H9 (cell line): Measurements from ENCODE around the gene REEP3. TPM values are rescaled to one million over a fixed set of nuclear protein-coding genes. Genes with fewer than 3 reads are reported as not detected.

Experiments used
- DNase-seq: peaks from one replicate; pipeline ENCODE4 v3.0.0-alpha.2; 2017
- H2AFZ ChIP-seq: one replicate; pipeline ENCODE4 v1.6.1; 2013; ENCODE audit warnings: mild to moderate bottlenecking, low read length, control low read depth, moderate library complexity
- H2AK5ac ChIP-seq: 2 replicates; pipeline ENCODE4 v1.6.1; 2013; ENCODE audit warnings: low read length, control low read depth, mixed read lengths; ENCODE audit not compliant: insufficient read length
- H2BK120ac ChIP-seq: one replicate; pipeline ENCODE4 v1.6.1; 2013; ENCODE audit warnings: low read depth, mild to moderate bottlenecking, low read length, control low read depth, inconsistent platforms; ENCODE audit not compliant: poor library complexity, severe bottlenecking
- H2BK12ac ChIP-seq: 2 replicates; pipeline ENCODE4 v1.6.1; 2013; ENCODE audit warnings: low read length, control low read depth, mixed read lengths, low read depth; ENCODE audit not compliant: insufficient read length
- H2BK15ac ChIP-seq: 2 replicates; pipeline ENCODE4 v1.6.1; 2013; ENCODE audit warnings: low read depth, low read length, control low read depth
- H2BK20ac ChIP-seq: one replicate; pipeline ENCODE4 v1.6.1; 2013; ENCODE audit warnings: low read depth, mild to moderate bottlenecking, low read length, control low read depth, inconsistent platforms; ENCODE audit not compliant: poor library complexity, severe bottlenecking
- H2BK5ac ChIP-seq: 2 replicates; pipeline ENCODE4 v1.6.1; 2013; ENCODE audit warnings: low read length, control low read depth, mixed read lengths; ENCODE audit not compliant: insufficient read length
- H3K14ac ChIP-seq: 2 replicates; pipeline ENCODE4 v1.6.1; 2013; ENCODE audit warnings: low read length, control low read depth; ENCODE audit not compliant: insufficient read depth
- H3K18ac ChIP-seq: 2 replicates; pipeline ENCODE4 v1.6.1; 2013; ENCODE audit warnings: low read depth, mild to moderate bottlenecking, mixed read lengths, low read length, control low read depth; ENCODE audit not compliant: insufficient read length
- H3K23ac ChIP-seq: 2 replicates; pipeline ENCODE4 v1.6.1; 2013; ENCODE audit warnings: low read length, control low read depth, mixed read lengths, low read depth; ENCODE audit not compliant: insufficient read length
- H3K23me2 ChIP-seq: 2 replicates; pipeline ENCODE4 v1.6.1; 2013; ENCODE audit warnings: low read depth, mild to moderate bottlenecking, mixed read lengths, low read length, control low read depth; ENCODE audit not compliant: insufficient read length, poor library complexity, severe bottlenecking
- H3K27ac ChIP-seq: 2 replicates; pipeline ENCODE4 v1.5.1; 2013; ENCODE audit warnings: low read length, control low read depth, mixed read lengths, low read depth; ENCODE audit not compliant: insufficient read length
- H3K27me3 ChIP-seq: 2 replicates; pipeline ENCODE4 v1.6.1; 2013; ENCODE audit warnings: low read length, control low read depth, inconsistent platforms; ENCODE audit not compliant: insufficient read depth
- H3K4ac ChIP-seq: 2 replicates; pipeline ENCODE4 v1.6.1; 2013; ENCODE audit warnings: low read depth, mild to moderate bottlenecking, control low read depth, inconsistent platforms, low read length, moderate library complexity
- H3K4me1 ChIP-seq: 2 replicates; pipeline ENCODE4 v1.6.1; 2013; ENCODE audit warnings: low read length, control low read depth, inconsistent platforms; ENCODE audit not compliant: insufficient read depth
- H3K4me2 ChIP-seq: 2 replicates; pipeline ENCODE4 v1.6.1; 2013; ENCODE audit warnings: low read length, control low read depth, mixed read lengths; ENCODE audit not compliant: insufficient read length, insufficient read depth
- H3K56ac ChIP-seq: 2 replicates; pipeline ENCODE4 v1.6.1; 2013; ENCODE audit warnings: low read depth, mild to moderate bottlenecking, mixed read lengths, low read length, control low read depth; ENCODE audit not compliant: insufficient read length
- H3K79me1 ChIP-seq: 2 replicates; pipeline ENCODE4 v1.6.1; 2013; ENCODE audit warnings: low read depth, mild to moderate bottlenecking, moderate library complexity, low read length, control low read depth, inconsistent platforms; ENCODE audit not compliant: insufficient read depth, poor library complexity, severe bottlenecking
- H3K79me2 ChIP-seq: 2 replicates; pipeline ENCODE4 v1.6.1; 2013; ENCODE audit warnings: low read length, control low read depth, inconsistent platforms; ENCODE audit not compliant: insufficient read depth
- H3K9ac ChIP-seq: 2 replicates; pipeline ENCODE4 v1.6.1; 2013; ENCODE audit warnings: low read length, control low read depth, mixed read lengths; ENCODE audit not compliant: insufficient read length; ENCODE audit errors: extremely low read depth
- H3K9me3 ChIP-seq: one replicate; pipeline ENCODE4 v1.6.1; 2013; ENCODE audit warnings: low read depth, low read length, inconsistent platforms; ENCODE audit not compliant: control insufficient read depth
- H3T11ph ChIP-seq: one replicate; pipeline ENCODE4 v1.6.1; 2013; ENCODE audit warnings: mild to moderate bottlenecking, low read length, control low read depth, inconsistent platforms
- H4K20me1 ChIP-seq: one replicate; pipeline ENCODE4 v1.6.1; 2013; ENCODE audit not compliant: control insufficient read depth, insufficient read length, insufficient read depth
- H4K5ac ChIP-seq: 2 replicates; pipeline ENCODE4 v1.6.1; 2013; ENCODE audit warnings: low read depth, mild to moderate bottlenecking, mixed read lengths, low read length, control low read depth; ENCODE audit not compliant: insufficient read length
- H4K8ac ChIP-seq: replicated peaks from 2 replicates; pipeline ENCODE4 v1.6.1; 2013; ENCODE audit warnings: low read length, control low read depth, mixed read lengths, low read depth; ENCODE audit not compliant: insufficient read length
- H4K91ac ChIP-seq: 2 replicates; pipeline ENCODE4 v1.6.1; 2013; ENCODE audit warnings: low read depth, mild to moderate bottlenecking, moderate library complexity, mixed read lengths, low read length, control low read depth; ENCODE audit not compliant: insufficient read length
- H3K27ac Mint-ChIP-seq, 3 experiments: 2 replicates in 2 of 3; 3 replicates in 1 of 3; pipeline ENCODE4 v1.8.0; 2020 to 2021; ENCODE audit warnings: mixed read lengths in 3 of 3, mild to moderate bottlenecking in 1 of 3, moderate library complexity in 1 of 3
- H3K27me3 Mint-ChIP-seq: 2 replicates; pipeline ENCODE4 v1.8.0; 2021; ENCODE audit warnings: low read depth, mild to moderate bottlenecking, moderate library complexity, mixed read lengths
- H3K36me3 Mint-ChIP-seq, 3 experiments: 2 replicates in 2 of 3; 3 replicates in 1 of 3; pipeline ENCODE4 v1.8.0; 2020 to 2021; ENCODE audit warnings: low read depth in 3 of 3, mixed read lengths in 3 of 3; ENCODE audit not compliant: insufficient read depth in 1 of 3
- H3K4me1 Mint-ChIP-seq, 2 experiments: 2 replicates each; pipeline ENCODE4 v1.8.0; 2020; ENCODE audit warnings: mixed read lengths in 2 of 2
- H3K4me3 Mint-ChIP-seq, 2 experiments: 2 replicates in 1 of 2; 3 replicates in 1 of 2; pipeline ENCODE4 v1.8.0; 2020 to 2021; ENCODE audit warnings: mild to moderate bottlenecking in 2 of 2, mixed read lengths in 2 of 2, moderate library complexity in 1 of 2
- H3K9me3 Mint-ChIP-seq, 2 experiments: 2 replicates in 1 of 2; 3 replicates in 1 of 2; pipeline ENCODE4 v1.8.0; 2020; ENCODE audit warnings: mild to moderate bottlenecking in 2 of 2, mixed read lengths in 2 of 2, moderate library complexity in 1 of 2
- CTCF ChIP-seq: fragments of 200-600 bp; sonication (generic); conservative IDR thresholded peaks from 3 replicates; pipeline ENCODE4 v1.8.0; 2021; ENCODE audit warnings: antibody characterized with exemption, mild to moderate bottlenecking
- WGBS: extraction: QIAGEN DNeasy Blood & Tissue Kit; methylation state at CpG from one replicate; pipeline ENCODE4 v1.1.7; 2013; ENCODE audit warnings: missing lambda C conversion rate, low lambda C conversion rate, mixed read lengths; ENCODE audit not compliant: insufficient read length; ENCODE audit errors: extremely low coverage; 5-methylcytosine and 5-hydroxymethylcytosine counted together
- total RNA-seq: library from RNA; stranded (reverse); gene quantifications from 2 replicates; pipeline ENCODE4 v1.2.1, GENCODE V29; 2021

REEP3 gene
- total RNA-seq, 1 experiment from 2014 or later = 21.4 TPM

GRCh38 chr10:63646491-63646890 is 125.3 kb downstream of the REEP3 start:
- peaks cover 7 to 10% of the 10 kb centered on the region in 2 experiments; a peak in 3 of 4 replicates for H3K4me1 Mint-ChIP-seq

More at GRCh38 chr10:63646491-63646890, 125.3 kb downstream of the REEP3 start:
- Histone ChIP-seq H2BK12ac (no peak overlapping the region), H2BK15ac (no peak overlapping the region), H4K8ac (no peak overlapping the region), H3K79me2 (no peaks in the 10 kb centered on the region), H2BK20ac (no peak overlapping the region), H3K4me1 (peaks cover 2% of the 10 kb centered on the region; the same call in 1 of the 2 replicates), H2BK120ac (no peak overlapping the region), H3K9me3 (no peaks in the 10 kb centered on the region), H3K23me2 (no peaks in the 10 kb centered on the region), H4K5ac (no peak overlapping the region), H3K18ac (no peak overlapping the region), H4K91ac (no peak overlapping the region), H3K9ac (no peak overlapping the region), H3K23ac (no peak overlapping the region), H2BK5ac (no peak overlapping the region), H3K27me3 (no peaks in the 10 kb centered on the region), H2AK5ac (no peak overlapping the region), H3K56ac (no peak overlapping the region), H3K14ac (no peak overlapping the region), H4K20me1 (no peaks in the 10 kb centered on the region), H2AFZ (no peak overlapping the region), H3K79me1 (no peaks in the 10 kb centered on the region), H3K4me2 (no peak overlapping the region), H3K4ac (no peak overlapping the region), H3T11ph (no peak overlapping the region), H3K27ac (no peak overlapping the region)
- H3K27ac Mint-ChIP-seq = no peak overlapping the region
- TF ChIP-seq CTCF = no peak
- H3K27me3 Mint-ChIP-seq = no peaks in the 10 kb centered on the region
- H3K9me3 Mint-ChIP-seq = no peaks in the 10 kb centered on the region
- WGBS = no CpG with 5 or more reads among the region's 2 CpGs
- H3K36me3 Mint-ChIP-seq = no peaks in the 10 kb centered on the region
- no peak overlapping the region for H3K4me3 Mint-ChIP-seq
- no peak for DNase-seq
